CD4-positive, alpha-beta T cell treated with Interferon alpha-2 for 1 hour (primary cell): ENCODE results near the gene SLC35E3.
"Not testable (repeated sequence)": the region's sequence is repeated elsewhere in the genome, so short reads cannot be mapped to it uniquely, and the experiment has no call there.

Source experiments
- DNase-seq, 2 donors: peaks; one replicate each; pipeline ENCODE4 v3.0.0-alpha.2; 2020 to 2022

Gene SLC35E3

DNA sequence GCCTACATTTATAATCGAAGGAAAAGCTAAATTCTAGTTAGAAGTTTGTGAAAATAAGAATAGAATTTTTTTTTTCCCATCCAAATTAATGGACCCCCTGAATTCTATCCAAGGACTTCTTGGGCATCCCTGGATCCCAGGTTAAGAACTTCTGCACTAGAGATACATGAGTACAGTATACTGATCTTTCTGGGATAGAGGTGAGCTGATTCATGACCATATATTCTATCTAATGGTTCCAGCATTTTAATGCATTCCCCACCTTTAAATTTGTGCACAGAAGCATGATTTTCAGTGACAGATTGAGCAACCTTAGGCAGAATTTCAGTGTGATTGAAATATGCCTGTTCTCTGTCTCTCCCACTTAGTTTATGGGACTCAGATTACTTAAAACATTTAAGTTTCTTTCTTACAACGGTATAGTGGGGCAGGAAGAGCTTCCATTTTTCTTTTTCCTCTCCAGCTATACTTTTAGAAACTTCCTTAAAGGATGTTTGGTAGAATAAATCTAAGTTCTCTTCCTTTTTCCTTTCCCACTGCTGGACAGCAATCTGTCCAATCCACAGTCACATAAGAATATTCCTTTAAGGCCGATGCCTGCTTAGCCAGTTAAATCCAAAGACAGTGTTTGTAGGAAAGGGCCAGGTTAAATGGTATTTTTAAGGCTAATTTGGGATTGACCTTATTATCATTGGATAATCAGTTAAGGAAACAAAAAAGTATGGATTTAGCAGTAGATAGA is 68.7 kb downstream of the SLC35E3 start:
- no peak for DNase-seq

GRCh38 chr12:68815232-68815927 is 69.4 kb downstream of the SLC35E3 start:
- no peak for DNase-seq

- DNase-seq = no peak
Observed at GRCh38 chr12:68815928-68816800, 70.2 kb downstream of the SLC35E3 start.

- DNase-seq = not testable (repeated sequence)
Observed at GRCh38 chr12:68819481-68819880, 73.5 kb downstream of the SLC35E3 start.

- DNase-seq = no peak
Observed at GRCh38 chr12:68821357-68822188, 75.6 kb downstream of the SLC35E3 start.

DNA sequence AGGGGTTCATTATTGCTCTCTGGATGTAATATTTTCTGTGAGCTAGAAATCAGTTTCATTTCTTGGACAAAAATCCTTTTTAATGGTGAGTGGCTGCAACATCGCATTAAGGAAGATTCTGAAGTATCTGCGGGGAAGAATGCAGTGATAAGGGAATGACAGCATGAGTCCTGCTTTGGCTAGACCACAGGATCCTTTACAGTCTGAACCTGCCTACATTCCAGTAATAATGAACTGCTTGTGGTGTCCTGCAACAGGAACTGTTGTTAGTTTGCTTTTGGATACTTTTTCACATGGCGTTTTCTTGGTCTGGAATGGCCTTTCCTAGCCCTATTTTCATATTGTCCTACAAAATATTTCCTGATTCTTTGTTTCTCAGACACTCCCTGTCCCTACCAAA is 77.7 kb downstream of the SLC35E3 start:
- DNase-seq = no peak

DNA sequence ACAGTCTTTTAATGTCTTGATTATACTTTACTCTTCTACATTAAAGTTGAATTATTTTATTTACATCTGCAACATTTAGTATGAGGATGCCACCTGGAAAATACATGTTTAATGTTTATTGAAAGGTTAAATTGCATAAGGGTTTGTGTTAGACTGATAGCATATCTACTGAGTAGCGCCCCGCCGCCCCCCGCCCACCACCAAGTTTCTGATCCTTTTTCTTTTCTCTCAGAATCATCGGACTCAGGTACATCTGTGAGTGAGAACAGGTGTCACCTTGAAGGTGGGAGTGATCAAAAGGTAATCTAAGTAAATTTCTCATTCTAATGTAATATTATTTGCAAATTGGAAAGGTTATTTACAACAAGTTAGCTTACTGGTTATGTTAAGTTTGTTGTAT is 78.2 kb downstream of the SLC35E3 start:
- DNase-seq = no peak

DNA sequence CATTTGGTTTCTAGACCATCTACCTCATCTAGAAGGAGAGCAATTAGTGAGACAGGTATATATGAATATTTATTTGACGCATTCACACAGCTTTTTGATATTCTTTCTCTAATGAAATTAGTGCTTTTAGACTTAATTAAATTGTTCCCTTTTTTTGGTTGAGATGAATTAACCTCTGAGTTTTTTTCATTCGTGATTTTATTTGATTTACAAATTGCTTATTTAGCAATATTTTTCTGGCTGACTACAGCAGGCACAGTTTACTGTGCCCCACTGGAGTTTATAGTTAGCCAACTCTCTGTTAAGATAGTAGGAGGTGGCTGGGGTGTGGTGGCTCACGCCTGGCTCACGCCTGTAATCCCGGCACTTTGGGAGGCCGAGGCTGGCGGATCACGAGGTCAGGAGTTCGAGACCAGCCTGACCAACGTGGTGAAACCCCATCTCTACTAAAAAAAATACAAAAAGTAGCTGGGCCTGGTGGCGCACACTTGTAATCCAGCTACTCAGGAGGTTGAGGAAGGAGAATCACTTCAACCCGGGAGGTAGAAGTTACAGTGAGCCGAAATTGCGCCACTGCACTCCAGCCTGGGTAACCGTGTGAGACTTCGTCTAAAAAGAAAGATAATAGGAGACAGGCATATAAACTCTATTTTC is 78.7 kb downstream of the SLC35E3 start:
- DNase-seq = no peak

DNA sequence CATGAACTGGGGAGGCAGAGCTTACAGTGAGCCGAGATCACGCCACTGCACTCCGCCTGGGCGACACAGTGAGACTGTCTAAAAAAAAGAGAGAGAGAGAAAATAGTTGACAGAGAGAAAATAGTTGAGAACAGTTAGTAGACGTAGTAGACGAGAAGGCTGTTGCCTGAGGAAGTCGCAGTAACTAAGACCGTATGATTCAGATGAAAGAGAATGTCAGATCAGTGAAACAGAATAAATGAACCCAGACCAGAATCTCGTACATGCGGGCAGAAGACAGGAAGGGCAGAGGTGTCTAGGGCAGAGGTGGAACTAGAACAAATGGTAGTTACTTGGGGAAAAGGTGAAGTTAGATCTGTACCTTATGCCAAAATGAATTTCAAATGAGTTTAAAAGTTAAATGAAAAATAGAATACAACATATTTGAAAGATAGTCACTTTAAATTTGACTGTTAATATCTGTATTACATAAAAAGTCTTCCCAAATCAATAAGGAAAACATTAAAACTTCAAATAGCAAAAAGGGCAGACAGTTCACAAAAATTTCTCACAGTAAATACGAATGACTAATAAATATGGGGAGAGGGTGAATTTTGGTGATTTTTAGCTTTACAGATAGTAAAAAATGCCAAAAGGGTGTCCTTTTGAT is 79.7 kb downstream of the SLC35E3 start:
- DNase-seq = no peak

DNA sequence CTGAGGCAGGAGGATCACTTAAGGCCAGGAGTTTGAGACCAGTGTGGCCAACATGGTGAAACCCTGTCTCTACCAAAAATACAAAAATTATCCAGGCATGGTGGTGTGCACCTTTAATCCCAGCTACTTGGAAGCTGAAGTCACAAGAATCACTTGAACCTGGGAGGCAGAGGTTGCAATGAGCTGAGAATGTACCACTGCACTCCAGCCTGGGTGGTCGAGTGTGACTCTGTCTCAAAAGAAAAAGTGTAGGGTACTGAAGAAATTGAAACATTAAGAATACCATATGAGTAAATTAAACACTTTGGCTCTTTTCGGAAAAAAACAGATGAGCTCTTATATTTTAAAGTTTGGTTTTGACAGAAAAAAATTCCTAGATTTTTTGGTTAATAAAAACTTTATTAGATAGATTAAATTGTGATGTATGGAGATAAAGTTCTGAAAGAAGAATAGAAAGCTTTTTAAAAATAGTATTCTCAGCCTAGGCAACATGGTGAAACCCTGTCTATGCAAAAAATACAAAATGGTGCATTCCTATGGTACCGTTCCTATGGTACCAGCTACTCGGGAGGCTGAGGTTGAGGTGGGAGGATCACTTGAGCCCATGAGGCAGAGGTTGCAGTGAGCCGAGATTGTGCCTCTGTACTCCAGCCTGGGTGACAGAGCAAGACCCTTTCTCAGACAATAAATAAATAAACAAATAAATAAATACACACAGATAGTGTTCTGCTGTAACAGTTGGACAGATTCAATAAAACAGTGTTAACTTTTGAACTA is 82.1 kb downstream of the SLC35E3 start:
- no peak for DNase-seq

GRCh38 chr12:68828672-68829068 is 82.7 kb downstream of the SLC35E3 start:
- no peak for DNase-seq
